HK-2 (cell line): ENCODE data around the gene ACAP1.
"Not testable (repeated sequence)": the region's sequence is repeated elsewhere in the genome, so short reads cannot be mapped to it uniquely, and the experiment has no call there.

Experiments used
- DNase-seq: peaks from one replicate; pipeline ENCODE4 v3.0.0-alpha.2; 2018; ENCODE audit not compliant: unreplicated experiment

Gene ACAP1

DNA sequence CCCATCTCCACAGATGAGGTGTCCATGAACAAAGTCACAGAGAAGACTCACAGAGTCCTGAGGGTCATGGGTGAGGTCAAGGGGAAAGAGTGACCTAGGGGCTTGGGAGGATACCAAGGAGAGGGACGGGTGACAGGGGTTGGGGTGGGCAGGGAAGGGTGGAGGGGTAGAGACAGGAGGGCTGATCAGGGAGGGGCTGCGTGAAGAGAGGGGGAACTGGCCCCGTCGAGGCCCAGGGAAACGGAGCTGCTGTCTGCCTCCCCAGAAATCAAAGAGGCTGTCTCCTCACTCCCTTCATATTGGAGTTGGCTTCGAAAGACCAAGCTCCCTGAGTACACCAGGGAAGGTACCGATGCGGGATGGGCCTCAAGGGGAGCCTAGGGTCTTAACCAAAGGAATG, 19.2 kb downstream of the ACAP1 start:
- DNase-seq, result no peak

- DNase-seq, result peak; percentile 85
These were observed 19.8 kb downstream of the ACAP1 start for GRCh38 chr17:7356072-7356549.

DNA sequence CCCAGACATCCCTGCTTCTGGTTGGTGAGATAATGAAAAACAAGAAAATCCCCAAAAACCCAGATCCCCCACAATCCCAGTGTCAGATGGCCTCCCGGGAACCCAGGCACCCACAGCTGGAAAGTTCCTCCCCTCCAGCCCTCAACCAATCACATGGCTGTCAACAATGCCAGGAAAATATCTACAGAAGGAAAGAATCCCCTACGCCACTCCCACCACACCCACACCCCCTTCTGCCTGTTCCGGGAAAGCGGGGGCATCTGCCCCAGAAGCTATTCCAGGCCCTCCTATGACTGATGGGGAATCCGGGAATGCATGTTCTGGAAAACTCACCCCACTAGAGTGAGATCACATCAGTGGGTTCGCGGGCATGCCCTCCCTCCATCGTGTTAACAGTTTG, 20.4 kb downstream of the ACAP1 start:
- no peak for DNase-seq

- no peak for DNase-seq
These were observed 21.1 kb downstream of the ACAP1 start for GRCh38 chr17:7357381-7357780.

DNA sequence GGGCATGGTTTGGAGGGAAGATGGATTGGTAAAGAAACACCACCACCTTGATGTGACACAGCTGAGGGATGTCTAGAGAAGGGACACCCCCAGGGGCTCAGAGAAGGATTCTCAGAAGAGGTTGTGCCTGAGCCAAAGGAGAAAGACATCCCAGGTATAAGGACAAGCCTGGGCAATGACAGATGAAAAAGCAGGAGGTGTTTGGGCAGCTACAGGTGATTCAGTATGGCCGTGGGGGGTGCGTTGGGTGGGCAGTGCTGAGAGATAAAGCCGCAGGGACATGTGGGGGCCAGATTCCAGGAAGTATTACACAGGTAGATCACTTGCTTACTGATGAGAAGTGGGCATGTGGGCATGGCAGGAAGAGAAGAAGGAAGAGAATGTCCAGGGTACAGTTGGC, 25.6 kb downstream of the ACAP1 start:
- DNase-seq, result no peak

- DNase-seq, result no peak
These were observed 27.0 kb downstream of the ACAP1 start for GRCh38 chr17:7363311-7363710.

DNA sequence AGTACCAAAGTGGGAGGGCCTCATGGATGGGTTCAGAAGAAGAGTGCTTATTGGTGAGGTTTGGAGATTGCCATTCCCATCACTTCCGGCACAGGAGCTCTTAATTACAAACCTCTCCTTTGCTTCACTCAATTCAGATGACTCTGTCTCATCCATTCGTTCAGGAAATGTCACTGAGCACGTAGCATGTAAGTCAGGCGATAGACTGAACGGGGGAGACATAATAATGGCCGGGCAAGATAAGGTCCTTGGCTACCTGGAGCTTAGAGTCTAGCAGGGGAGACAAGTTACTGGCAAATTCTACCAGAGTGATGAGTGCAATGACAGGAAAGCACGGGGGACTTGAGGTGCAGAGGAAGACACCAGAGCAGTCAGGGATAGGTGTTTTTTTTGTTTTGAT, 29.6 kb downstream of the ACAP1 start:
- DNase-seq, result not testable (repeated sequence)

GRCh38 chr17:7367083-7367482, 30.8 kb downstream of the ACAP1 start:
- no peak for DNase-seq

- no peak for DNase-seq
These were observed 31.7 kb downstream of the ACAP1 start for GRCh38 chr17:7367918-7368598.

DNA sequence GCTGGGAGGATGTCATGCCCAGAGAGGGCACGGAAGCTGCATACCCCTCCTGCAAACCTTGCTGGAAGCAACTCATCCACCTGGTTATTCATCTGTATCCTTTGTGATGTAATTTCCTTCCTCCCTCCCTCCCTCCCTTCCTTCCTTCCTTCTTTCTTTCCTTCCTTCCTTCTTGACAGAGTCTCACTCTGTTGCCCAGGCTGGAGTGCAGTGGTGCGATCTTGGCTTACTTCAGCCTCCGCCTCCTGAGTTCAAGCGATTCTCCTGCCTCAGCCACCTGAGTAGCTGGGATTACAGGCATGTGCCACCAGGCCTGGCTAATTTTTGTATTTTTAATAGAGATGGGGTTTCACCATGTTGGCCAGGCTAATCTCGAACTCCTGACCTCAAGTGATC, 32.3 kb downstream of the ACAP1 start:
- not testable (repeated sequence) for DNase-seq

GRCh38 chr17:7369825-7370224, 33.5 kb downstream of the ACAP1 start:
- DNase-seq, result no peak

- no peak for DNase-seq
These were observed 34.5 kb downstream of the ACAP1 start for GRCh38 chr17:7370853-7371252.

DNA sequence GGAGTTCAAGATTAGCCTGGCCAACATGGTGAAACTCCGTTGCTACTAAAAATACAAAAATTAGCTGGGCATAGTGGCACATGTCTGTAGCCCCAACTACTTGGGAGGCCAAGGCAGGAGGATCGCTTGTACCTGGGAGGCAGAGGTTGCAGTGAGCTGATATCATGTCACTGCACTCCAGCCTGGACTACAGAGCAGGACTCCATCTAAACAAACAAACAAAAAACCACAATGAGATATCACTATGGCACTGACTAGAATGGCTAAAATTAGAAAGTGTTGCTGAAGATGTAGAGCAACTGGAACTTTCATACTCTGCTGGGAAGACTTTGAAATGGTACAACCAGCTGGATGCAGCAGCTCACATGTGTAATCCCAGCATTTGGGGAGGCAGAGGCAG, 38.0 kb downstream of the ACAP1 start:
- no peak for DNase-seq

DNA sequence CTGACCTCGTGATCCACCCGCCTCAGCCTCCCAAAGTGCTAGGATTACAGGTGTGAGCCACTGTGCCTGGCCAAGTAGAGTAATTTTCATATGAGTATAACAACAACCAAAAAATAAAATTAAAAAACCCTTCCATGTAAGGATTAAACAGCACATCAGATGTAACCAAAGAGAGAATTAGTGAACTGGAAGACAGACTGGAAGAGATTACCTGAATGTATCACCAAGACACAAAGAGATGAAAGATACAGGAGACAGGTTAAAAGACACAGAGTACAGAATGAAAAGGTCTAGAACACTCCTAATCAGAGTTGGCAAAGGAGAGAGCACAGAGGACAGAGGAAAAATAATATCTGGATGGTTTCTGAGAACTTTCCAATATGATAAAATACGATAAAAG, 42.8 kb downstream of the ACAP1 start:
- DNase-seq, result no peak

- DNase-seq, result no peak
These were observed 44.0 kb downstream of the ACAP1 start for GRCh38 chr17:7380321-7380720.

- DNase-seq, result peak; percentile 64
These were observed 44.7 kb downstream of the ACAP1 start, which contains the start of gene TNK1 for GRCh38 chr17:7380855-7381683. Gene TNK1 (plus strand): TSS chr17:7381089. CDS start chr17:7382927, 1,838 bp downstream.

DNA sequence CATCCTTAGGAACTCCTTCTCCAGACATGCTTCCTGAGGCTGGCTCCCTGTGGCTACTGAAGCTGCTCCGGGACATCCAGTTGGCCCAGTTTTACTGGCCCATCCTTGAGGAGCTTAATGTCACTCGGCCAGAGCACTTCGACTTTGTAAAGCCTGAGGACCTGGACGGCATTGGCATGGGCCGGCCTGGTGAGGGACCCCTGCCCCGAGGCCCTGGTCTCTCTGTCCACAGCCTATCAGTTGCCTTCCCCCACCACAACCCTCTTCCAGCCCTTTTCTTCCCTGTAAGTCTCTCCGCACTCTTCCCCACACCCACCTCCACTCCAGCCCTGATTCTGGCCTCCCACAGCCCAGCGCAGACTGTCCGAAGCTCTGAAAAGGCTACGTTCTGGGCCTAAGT, 46.6 kb downstream of the ACAP1 start:
- DNase-seq, result no peak

- no peak for DNase-seq
These were observed 47.0 kb downstream of the ACAP1 start for GRCh38 chr17:7383371-7383741.

- DNase-seq, result no peak
These were observed 47.6 kb downstream of the ACAP1 start for GRCh38 chr17:7383742-7384488.

DNA sequence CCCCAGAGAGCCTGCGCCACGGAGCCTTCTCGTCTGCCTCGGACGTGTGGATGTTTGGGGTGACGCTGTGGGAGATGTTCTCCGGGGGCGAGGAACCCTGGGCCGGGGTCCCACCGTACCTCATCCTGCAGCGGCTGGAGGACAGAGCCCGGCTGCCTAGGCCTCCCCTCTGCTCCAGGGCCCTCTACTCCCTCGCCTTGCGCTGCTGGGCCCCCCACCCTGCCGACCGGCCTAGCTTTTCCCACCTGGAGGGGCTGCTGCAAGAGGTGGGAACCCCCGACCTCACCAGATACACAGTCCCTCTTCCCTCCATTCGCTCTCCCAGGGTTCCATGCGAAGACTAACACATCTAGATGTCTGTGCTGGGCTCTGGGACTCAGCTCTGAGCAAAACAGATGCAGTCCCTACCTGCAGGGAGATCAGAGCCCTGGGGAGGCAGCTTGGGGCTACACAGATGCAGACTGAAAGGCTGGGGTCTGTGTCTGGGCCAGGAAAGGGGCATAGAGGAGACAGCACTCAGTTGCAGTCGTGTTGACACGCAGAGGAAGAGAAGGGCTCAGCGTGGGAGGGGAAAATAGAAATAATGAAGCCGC, 48.3 kb downstream of the ACAP1 start:
- no peak for DNase-seq

- DNase-seq, result no peak
These were observed 52.5 kb downstream of the ACAP1 start for GRCh38 chr17:7388856-7389255.
